A204.1 (cell line): ENCODE results near the gene GLRX3.
"Not testable (repeated sequence)": the region's sequence is repeated elsewhere in the genome, so short reads cannot be mapped to it uniquely, and the experiment has no call there.

Experiments used
- FAIRE-seq: peaks from 2 replicates; lab custom pipeline; 2012; peaks lifted over from hg19 to GRCh38; lab: Jason Lieb, UNC

Gene GLRX3

DNA sequence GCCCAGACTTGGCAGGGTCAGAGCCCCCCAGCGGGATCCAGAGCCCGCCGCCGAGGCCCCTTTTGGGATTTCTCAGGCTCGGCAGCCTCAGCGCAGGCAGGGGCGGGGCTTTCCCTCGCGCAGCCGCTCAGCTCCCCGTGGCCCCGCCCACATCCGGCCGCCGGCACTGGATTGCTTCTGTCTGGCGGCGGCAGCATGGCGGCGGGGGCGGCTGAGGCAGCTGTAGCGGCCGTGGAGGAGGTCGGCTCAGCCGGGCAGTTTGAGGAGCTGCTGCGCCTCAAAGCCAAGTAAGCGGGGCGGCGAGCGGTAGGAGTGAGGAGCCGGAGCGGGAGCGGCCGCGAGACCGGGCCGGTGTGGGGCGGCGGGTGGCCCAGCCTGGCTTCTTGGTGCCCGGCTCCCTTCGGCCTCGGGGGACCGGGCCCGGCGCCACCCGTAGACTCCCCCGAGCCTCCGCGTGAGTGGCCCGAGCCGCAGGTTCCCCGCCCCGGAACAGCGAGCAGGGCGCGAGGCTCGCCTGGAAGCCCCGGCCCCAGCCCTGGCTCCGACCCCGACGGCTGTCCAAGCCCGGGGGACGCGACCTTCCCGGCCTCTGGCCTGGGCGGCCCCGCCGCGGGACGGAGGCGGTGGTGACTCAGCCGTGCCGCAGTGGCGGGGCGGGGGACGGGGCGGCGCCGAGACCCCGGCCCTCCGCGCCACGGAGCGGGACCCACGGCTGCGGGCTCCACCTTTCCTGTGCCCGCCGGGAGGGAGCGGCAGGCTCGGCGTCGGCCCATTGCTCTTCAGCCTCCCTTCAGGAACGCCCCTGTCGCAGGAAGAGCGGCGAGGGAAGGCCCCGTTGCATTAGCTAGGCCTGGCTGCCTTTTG is at the start of gene GLRX3:
Gene GLRX3 (plus strand): TSS at position 166 of the 864 bp plus-strand sequence. CDS start 30 bp downstream, at position 196.
- FAIRE-seq = no peak

DNA sequence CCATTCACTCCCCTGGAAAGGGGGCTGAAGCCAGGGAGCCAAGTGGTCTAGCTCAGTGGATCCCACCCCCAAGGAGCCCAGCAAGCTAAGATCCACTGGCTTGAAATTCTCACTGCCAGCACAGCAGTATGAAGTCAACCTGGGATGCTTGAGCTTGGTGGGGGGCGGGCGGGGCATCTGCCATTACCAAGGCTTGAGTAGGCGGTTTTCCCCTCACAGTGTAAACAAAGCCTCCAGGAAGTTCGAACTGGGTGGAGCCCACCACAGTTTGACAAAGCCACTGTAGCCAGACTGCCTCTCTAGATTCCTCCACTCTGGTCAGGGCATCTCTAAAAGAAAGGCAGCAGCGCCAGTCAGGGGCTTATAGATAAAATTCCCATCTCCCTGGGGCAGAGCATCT is 45.6 kb upstream of the GLRX3 start:
- not testable (repeated sequence) for FAIRE-seq

GRCh38 chr10:130099344-130099743 is 36.8 kb upstream of the GLRX3 start:
- FAIRE-seq = no peak

- no peak for FAIRE-seq
Measured at GRCh38 chr10:130105724-130106123, 30.5 kb upstream of the GLRX3 start.

GRCh38 chr10:130108146-130108545 is 28.0 kb upstream of the GLRX3 start:
- not testable (repeated sequence) for FAIRE-seq

- FAIRE-seq = no peak
Measured at GRCh38 chr10:130108934-130109604, 27.1 kb upstream of the GLRX3 start.

GRCh38 chr10:130109796-130110245 is 26.4 kb upstream of the GLRX3 start:
- FAIRE-seq = peak; percentile 48

GRCh38 chr10:130110246-130111112 is 25.7 kb upstream of the GLRX3 start, which contains the start of gene C10orf143:
Gene C10orf143, minus strand, starts transcription at chr10:130110830. Its CDS starts 58 bp downstream, at chr10:130110772.
- FAIRE-seq = no peak

- peak; percentile 77 for FAIRE-seq
Measured at GRCh38 chr10:130111113-130111851, 24.9 kb upstream of the GLRX3 start.

- no peak for FAIRE-seq
Measured at GRCh38 chr10:130111852-130112180, 24.4 kb upstream of the GLRX3 start.

GRCh38 chr10:130112821-130113220 is 23.4 kb upstream of the GLRX3 start:
- no peak for FAIRE-seq

GRCh38 chr10:130116942-130117341 is 19.2 kb upstream of the GLRX3 start:
- FAIRE-seq = not testable (repeated sequence)

GRCh38 chr10:130117535-130117934 is 18.7 kb upstream of the GLRX3 start:
- FAIRE-seq = not testable (repeated sequence)

GRCh38 chr10:130121486-130122079 is 14.6 kb upstream of the GLRX3 start:
- FAIRE-seq = no peak

- FAIRE-seq = peak; percentile 21
Measured at GRCh38 chr10:130127364-130128061, 8.7 kb upstream of the GLRX3 start.

DNA sequence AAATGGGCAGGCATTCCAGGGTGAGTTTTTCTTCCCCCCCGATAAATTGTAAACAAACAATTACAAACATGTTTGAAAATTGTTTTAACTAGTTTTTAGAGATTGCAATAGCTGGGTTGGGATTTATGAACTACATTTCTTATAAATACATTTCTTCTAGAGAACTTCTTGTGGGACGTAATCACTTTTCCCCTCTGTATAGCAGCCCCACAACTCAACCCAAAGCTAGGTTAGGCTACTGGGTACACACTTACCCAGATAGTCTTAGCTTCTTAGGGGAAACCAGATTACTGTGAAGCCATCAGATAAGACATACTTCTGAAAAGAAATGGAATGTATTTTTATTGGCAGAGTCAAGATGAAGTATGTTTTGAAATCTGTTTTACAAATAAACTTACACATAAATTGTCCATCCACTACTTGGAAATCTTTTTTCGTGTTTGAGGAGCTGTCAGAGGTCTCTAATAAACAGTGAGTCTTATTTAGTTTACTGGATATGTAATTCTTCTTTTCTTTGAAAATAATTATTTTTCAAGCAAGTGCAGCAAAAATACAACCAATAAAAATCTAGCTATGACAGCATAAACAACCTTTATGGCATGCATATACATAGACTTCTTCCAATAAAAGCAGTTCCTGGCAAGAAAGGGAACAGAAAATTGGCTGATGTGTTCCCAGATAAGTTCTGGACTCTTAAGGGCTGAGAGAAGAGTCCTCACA is 8.0 kb upstream of the GLRX3 start:
- FAIRE-seq = no peak

- no peak for FAIRE-seq
Measured at GRCh38 chr10:130128922-130129321, 7.3 kb upstream of the GLRX3 start.

DNA sequence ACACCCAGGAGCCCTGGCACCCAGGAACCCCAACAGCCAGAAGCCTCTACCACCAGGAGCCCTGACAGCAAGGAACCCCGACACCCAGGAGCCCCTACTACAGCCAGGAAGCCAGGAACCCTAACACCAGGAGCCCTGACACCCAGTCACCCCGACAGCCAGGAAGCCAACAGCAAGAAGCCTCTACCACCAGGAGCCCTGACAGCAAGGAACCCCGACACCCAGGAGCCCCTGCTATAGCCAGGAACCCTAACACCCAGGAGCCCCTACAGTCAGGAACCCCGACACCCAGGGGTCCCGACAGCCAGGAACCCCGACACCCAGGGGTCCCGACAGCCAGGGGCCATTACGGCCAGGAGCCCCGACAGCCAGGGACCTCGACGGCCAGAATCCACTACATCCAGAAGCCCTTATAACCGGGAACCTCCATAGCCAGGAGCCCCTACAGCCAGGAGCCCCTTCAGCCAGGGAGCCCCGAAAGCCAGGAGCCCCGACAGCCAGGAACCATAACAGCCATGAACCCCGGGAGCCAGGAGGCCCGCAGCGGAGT is 440 bp upstream of the GLRX3 start:
- FAIRE-seq = no peak

GRCh38 chr10:130137090-130137448 is 878 bp downstream of the GLRX3 start:
- no peak for FAIRE-seq
